Stomach (tissue), 9 donors: ENCODE results near the gene MT3. TPM values are rescaled to one million over a fixed set of nuclear protein-coding genes. Genes with fewer than 3 reads are reported as not detected.

Experiments
- DNase-seq, 2 donors: peaks; one replicate each; pipeline versions ENCODE4 v3.0.0 to v3.0.0-alpha.2; 2013 to 2019
- H3K27ac ChIP-seq, 5 donors: fragments of 200-600 bp in 4 of 5; sonication (generic) in 4 of 5; one replicate each; pipeline ENCODE4 v1.5.1; 2013 to 2019; ENCODE audit warnings: mild to moderate bottlenecking in 1 of 5, moderate library complexity in 1 of 5
- H3K27me3 ChIP-seq, 3 donors: fragments of 200-600 bp; sonication (generic); one replicate each; pipeline ENCODE4 v1.5.1; 2017 to 2019; ENCODE audit warnings: mixed run types in 1 of 3
- H3K36me3 ChIP-seq, 4 donors: fragments of 200-600 bp; sonication (generic); 1 replicate in 3 of 4; 2 replicates in 1 of 4; pipeline ENCODE4 v1.5.1; 2016 to 2019
- H3K4me1 ChIP-seq, 4 donors: fragments of 200-600 bp; sonication (generic); one replicate each; pipeline ENCODE4 v1.5.1; 2016 to 2019
- H3K4me3 ChIP-seq, 4 donors: fragments of 200-600 bp; sonication (generic) in 3 of 4; one replicate each; pipeline ENCODE4 v1.5.1; 2016 to 2019; ENCODE audit warnings: mild to moderate bottlenecking in 1 of 4
- H3K9me3 ChIP-seq, 4 donors: fragments of 200-600 bp; sonication (generic); one replicate each; pipeline ENCODE4 v1.5.1; 2016 to 2019
- EP300 ChIP-seq: sonication (generic); formaldehyde crosslinking; IDR thresholded peaks from one replicate; pipeline ENCODE4 v1.6.1; 2017; ENCODE audit warnings: antibody characterized with exemption
- POLR2A ChIP-seq, 4 donors: fragments of 450-650 bp; IDR thresholded peaks; one replicate each; pipeline ENCODE4 v1.6.1; 2016; ENCODE audit warnings: antibody characterized with exemption in 4 of 4, control low read depth in 2 of 4, mild to moderate bottlenecking in 1 of 4, moderate library complexity in 1 of 4
- POLR2AphosphoS5 ChIP-seq, 3 donors: sonication (generic); formaldehyde crosslinking; IDR thresholded peaks; one replicate each; pipeline ENCODE4 v1.6.1; 2016; ENCODE audit warnings: antibody characterized with exemption in 3 of 3
- WGBS, 5 donors: extraction: QIAGEN DNeasy Blood & Tissue Kit in 3 of 5; methylation state at CpG; one replicate each; pipeline versions ENCODE4 v1.1.5 to v1.1.7; 2013 to 2018; 5-methylcytosine and 5-hydroxymethylcytosine counted together
- intact Hi-C: fragments of 100-400 bp; cut with DNase I; formaldehyde crosslinking; loops from one replicate; pipeline ENCODE4 v1.15.1; 2023; ENCODE audit warnings: low total_unique reads
- polyA plus RNA-seq, 3 donors: library from polyadenylated mRNA; stranded (reverse); fragments of 200-250 nt; gene quantifications; one replicate each; pipeline ENCODE4 v1.2.3, GENCODE V29; 2013
- total RNA-seq, 5 donors: library from RNA; depleted of rRNA; stranded (reverse); fragments of >200 nt; gene quantifications; one replicate each; pipeline versions ENCODE4 v1.1.0 to v1.2.3, GENCODE V29; 2014 to 2016
- TF ChIP-seq, protein P1 (sequence below), 7 experiments: fragments of 450-650 bp in 4 of 7; fragments of 200-600 bp in 3 of 7; sonication (generic) in 3 of 7; IDR thresholded peaks; one replicate each; pipeline ENCODE4 v1.5.1; 2016 to 2019; ENCODE audit warnings: antibody characterized with exemption in 7 of 7, control low read depth in 2 of 7, mild to moderate bottlenecking in 1 of 7
- donor health status: healthy with polysubstance abuse.
- donor health status: Bipolar disorder and iron deficiency.
- donor health status: healthy.

The MT3 gene
- total and polyA plus RNA-seq, 8 donors, result 2.2 to 5.0 (median 4.0) TPM; not detected in 4

DNA sequence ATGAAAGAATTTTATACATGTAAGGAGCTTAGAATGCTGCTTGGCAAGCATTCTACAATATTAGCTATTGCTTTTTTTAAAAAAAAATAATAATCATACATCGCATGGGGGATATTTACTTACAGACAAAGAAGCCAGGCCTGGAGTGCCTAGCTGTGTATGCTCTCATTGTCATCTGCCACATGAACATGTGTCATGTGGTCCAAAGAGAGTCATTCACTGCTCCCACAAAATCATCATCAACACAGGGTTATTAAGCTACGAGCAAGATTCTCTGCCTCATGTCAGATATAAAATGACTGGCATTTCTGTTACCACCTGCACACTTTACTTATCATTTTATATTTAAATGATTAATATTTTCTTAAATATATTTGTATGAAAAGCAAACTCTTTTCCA is 34.3 kb downstream of the MT3 start:
- peaks cover 10 to 25% (median 16%) of the 10 kb centered on the region in 4 donors for H3K4me1 ChIP-seq
- H3K27me3 ChIP-seq, result peaks cover 0 to 9% (median 0%) of the 10 kb centered on the region in 3 donors
- no peak overlapping the region for H3K4me3 ChIP-seq
- WGBS, 5 donors, result 93 to 98% (median 95%) methylated on average over 2 of the region's 2 CpGs
- H3K9me3 ChIP-seq, result no peaks in the 10 kb centered on the region
- no peaks in the 10 kb centered on the region for H3K36me3 ChIP-seq
- TF ChIP-seq POLR2AphosphoS5 (IDR thresholded peaks at IDR 0.05) (no peak), POLR2A (IDR thresholded peaks at IDR 0.05) (no peak), EP300 (no peak)
- TF ChIP-seq, protein P1, sequence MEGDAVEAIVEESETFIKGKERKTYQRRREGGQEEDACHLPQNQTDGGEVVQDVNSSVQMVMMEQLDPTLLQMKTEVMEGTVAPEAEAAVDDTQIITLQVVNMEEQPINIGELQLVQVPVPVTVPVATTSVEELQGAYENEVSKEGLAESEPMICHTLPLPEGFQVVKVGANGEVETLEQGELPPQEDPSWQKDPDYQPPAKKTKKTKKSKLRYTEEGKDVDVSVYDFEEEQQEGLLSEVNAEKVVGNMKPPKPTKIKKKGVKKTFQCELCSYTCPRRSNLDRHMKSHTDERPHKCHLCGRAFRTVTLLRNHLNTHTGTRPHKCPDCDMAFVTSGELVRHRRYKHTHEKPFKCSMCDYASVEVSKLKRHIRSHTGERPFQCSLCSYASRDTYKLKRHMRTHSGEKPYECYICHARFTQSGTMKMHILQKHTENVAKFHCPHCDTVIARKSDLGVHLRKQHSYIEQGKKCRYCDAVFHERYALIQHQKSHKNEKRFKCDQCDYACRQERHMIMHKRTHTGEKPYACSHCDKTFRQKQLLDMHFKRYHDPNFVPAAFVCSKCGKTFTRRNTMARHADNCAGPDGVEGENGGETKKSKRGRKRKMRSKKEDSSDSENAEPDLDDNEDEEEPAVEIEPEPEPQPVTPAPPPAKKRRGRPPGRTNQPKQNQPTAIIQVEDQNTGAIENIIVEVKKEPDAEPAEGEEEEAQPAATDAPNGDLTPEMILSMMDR (IDR thresholded peaks at IDR 0.05), result no peak
- no peak for DNase-seq
- no peak overlapping the region for H3K27ac ChIP-seq
- intact Hi-C loops, result no loop called here

DNA sequence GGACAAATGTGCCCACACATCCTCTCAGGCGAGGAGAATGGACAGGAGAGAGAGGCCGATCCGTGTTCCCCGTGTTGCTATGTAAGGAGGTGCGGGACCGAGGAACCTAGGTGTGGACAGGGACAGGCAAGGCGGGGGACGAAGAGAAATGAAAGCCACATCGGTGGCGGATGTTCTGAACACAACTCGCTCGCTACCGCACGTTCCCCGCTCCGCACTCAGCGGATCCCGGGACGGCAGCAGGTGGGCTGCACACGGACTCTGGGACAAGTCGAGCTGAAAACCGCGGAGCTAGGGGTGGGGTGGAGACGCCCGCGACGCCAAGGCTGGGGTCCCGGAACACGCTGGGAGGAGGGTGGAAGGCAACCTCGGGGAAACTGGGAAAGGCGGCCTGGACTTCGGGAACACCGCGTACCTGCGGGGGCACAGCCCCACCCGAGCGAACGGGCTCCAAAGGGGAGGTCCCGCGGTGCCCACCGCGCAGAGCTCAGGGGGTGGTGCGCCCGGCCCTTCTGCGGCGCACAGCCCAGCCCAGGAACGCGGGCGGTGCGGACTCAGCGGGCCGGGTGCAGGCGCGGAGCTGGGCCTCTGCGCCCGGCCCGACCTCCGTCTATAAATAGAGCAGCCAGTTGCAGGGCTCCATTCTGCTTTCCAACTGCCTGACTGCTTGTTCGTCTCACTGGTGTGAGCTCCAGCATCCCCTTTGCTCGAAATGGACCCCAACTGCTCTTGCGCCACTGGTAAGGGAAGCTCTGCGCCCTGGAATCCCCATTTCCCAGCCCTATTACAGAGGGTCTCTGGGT is 36.0 kb downstream of the MT3 start, which contains the start of gene MT1E:
Gene MT1E (plus strand): TSS at position 642 of the 803 bp plus-strand sequence. CDS start 71 bp downstream, at position 713.
- TF ChIP-seq POLR2AphosphoS5 (IDR thresholded peaks at IDR 0.05) (peak; percentile 52 to 98 (median 97)), EP300 (no peak), POLR2A (IDR thresholded peaks at IDR 0.05) (peak in 2 of 4 donors; percentile 47 to 52)
- TF ChIP-seq, protein P1 (IDR thresholded peaks at IDR 0.05), result no peak
- peaks cover 0 to 9% (median 0%) of the 10 kb centered on the region in 3 donors for H3K27me3 ChIP-seq
- no peaks in the 10 kb centered on the region for H3K9me3 ChIP-seq
- peak within 1 kb of the TSS; percentile 56 to 67 (median 60) for H3K4me3 ChIP-seq
- intact Hi-C loops, result no loop called here
- 1 to 2% (median 1%) methylated on average over 53 to 62 of the region's 62 CpGs for WGBS, 5 donors
- H3K36me3 ChIP-seq, result no peaks in the 10 kb centered on the region
- H3K4me1 ChIP-seq, result peaks cover 10 to 25% (median 16%) of the 10 kb centered on the region in 4 donors
- peak within 1 kb of the TSS; percentile 89 to 97 (median 94) for H3K27ac ChIP-seq
- peak; percentile 93 to 94 for DNase-seq

DNA sequence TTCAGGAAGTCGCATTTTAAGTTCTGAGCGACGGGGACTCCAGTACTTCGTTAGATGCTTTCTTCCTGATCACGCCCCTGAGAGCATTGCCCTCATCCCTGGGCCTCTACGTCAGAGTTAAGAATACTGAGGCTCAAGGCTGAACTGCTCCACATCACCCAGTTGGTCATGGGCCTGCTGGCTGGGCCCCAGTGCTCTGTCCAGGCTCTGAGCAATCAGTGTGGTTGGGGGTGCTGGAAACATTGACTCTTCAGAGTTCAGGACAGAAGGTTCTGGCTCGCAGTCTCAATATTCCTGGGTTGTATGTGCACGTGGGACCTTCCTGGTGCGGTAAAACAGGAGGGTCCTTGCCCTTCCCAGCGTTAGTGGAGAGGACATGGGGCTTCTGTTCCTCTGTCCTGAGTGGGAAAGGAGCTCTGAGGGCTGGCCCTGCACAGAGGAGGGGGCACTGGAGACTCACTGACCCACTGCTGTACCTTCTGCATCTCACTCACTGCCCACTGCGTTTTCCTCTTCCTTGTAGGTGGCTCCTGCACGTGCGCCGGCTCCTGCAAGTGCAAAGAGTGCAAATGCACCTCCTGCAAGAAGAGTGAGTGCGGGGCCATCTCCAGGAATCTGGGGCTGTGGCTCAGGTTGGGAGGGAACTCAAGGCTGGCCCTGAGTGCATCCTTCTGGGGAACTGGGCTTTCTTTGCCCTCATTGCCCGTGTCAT is 36.8 kb downstream of the MT3 start:
- H3K9me3 ChIP-seq, result no peaks in the 10 kb centered on the region
- no peaks in the 10 kb centered on the region for H3K36me3 ChIP-seq
- peak overlapping the region; percentile 56 to 67 (median 60) for H3K4me3 ChIP-seq
- H3K27ac ChIP-seq, result peak overlapping the region; percentile 89 to 97 (median 94)
- 10 to 20% (median 15%) methylated on average over 12 to 16 of the region's 16 CpGs for WGBS, 5 donors
- peak in 2 of 3 donors; percentile 1 to 71 for TF ChIP-seq POLR2AphosphoS5 (IDR thresholded peaks at IDR 0.05)
- TF ChIP-seq, protein P1 (IDR thresholded peaks at IDR 0.05), result no peak
- no peak for DNase-seq
- peaks cover 0 to 9% (median 0%) of the 10 kb centered on the region in 3 donors for H3K27me3 ChIP-seq
- intact Hi-C loops, result no loop called here
- H3K4me1 ChIP-seq, result peaks cover 10 to 25% (median 16%) of the 10 kb centered on the region in 4 donors

DNA sequence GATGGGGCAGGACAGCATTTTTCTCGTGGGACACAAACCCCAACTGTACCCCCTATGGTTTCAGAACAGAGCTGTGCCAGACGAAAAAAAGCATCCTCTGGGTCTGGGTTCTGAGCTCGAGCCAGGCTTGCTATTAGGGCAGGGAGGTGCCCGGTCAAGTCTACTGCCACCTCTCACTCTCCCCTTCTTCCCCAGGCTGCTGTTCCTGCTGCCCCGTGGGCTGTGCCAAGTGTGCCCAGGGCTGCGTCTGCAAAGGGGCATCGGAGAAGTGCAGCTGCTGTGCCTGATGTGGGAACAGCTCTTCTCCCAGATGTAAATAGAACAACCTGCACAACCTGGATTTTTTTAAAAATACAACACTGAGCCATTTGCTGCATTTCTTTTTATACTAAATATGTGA is 37.4 kb downstream of the MT3 start:
- Histone ChIP-seq H3K4me3 (peak overlapping the region; percentile 56 to 67 (median 60)), H3K27ac (peak overlapping the region; percentile 89 to 97 (median 94)), H3K9me3 (no peaks in the 10 kb centered on the region), H3K36me3 (no peaks in the 10 kb centered on the region), H3K4me1 (peaks cover 11 to 27% (median 16%) of the 10 kb centered on the region in 4 donors), H3K27me3 (peaks cover 0 to 11% (median 0%) of the 10 kb centered on the region in 3 donors)
- intact Hi-C loops, result no loop called here
- TF ChIP-seq POLR2AphosphoS5 (IDR thresholded peaks at IDR 0.05), result no peak
- TF ChIP-seq EP300, result no peak
- TF ChIP-seq, protein P1 (IDR thresholded peaks at IDR 0.05), result no peak
- no peak for TF ChIP-seq POLR2A (IDR thresholded peaks at IDR 0.05)
- DNase-seq, result no peak
- WGBS, 5 donors, result 18 to 60% (median 28%) methylated on average over 4 to 7 of the region's 7 CpGs
